Activated CD8-positive, alpha-beta T cell treated with anti-CD3 and anti-CD28 coated beads for 36 hours (primary cell): ENCODE results near the gene GCFC2. TPM values are rescaled to one million over a fixed set of nuclear protein-coding genes. Genes with fewer than 3 reads are reported as not detected.
"Not testable (repeated sequence)": the region's sequence is repeated elsewhere in the genome, so short reads cannot be mapped to it uniquely, and the experiment has no call there.

Source experiments
- ATAC-seq: fragments of 200-7000 bp; cut with Tn5 transposase; one replicate; pipeline ENCODE4 v1.10.0; 2021; ENCODE audit warnings: mild to moderate bottlenecking, moderate library complexity
- CTCF ChIA-PET: fragments of 350-600 bp; sonication (Branson Sonifier 250); formaldehyde crosslinking; loops from one replicate; lab custom pipeline; 2021; ENCODE audit warnings: antibody characterized with exemption; lab: Charles Lee
- POLR2A ChIA-PET: fragments of 350-600 bp; sonication (Branson Sonifier 250); formaldehyde crosslinking; loops from one replicate; lab custom pipeline; 2021; ENCODE audit warnings: antibody characterized with exemption; lab: Charles Lee
- DNase-seq: peaks from one replicate; pipeline ENCODE4 v3.0.0-alpha.2; 2020
- H3K27ac Mint-ChIP-seq: one replicate; pipeline ENCODE4 v1.8.0; 2021; ENCODE audit warnings: mild to moderate bottlenecking, mixed read lengths
- H3K27me3 Mint-ChIP-seq: one replicate; pipeline ENCODE4 v1.8.0; 2021; ENCODE audit warnings: mixed read lengths
- H3K36me3 Mint-ChIP-seq: one replicate; pipeline ENCODE4 v1.8.0; 2021; ENCODE audit warnings: low read depth, mixed read lengths
- H3K4me1 Mint-ChIP-seq: one replicate; pipeline ENCODE4 v1.8.0; 2021; ENCODE audit warnings: low read depth, mixed read lengths
- H3K4me3 Mint-ChIP-seq: one replicate; pipeline ENCODE4 v1.8.0; 2021; ENCODE audit warnings: mild to moderate bottlenecking, moderate library complexity, mixed read lengths
- H3K9me3 Mint-ChIP-seq: one replicate; pipeline ENCODE4 v1.8.0; 2021; ENCODE audit warnings: mixed read lengths
- intact Hi-C: fragments of 100-400 bp; cut with micrococcal nuclease; formaldehyde crosslinking; loops from one replicate; pipeline ENCODE4 v1.10.0; 2022
- total RNA-seq, 2 experiments: library from RNA; stranded (reverse); gene quantifications; one replicate each; pipeline ENCODE4 v1.2.3, GENCODE V29; 2021
- TF ChIP-seq, protein P1 (sequence below): fragments of 200-600 bp; IDR thresholded peaks from one replicate; pipeline ENCODE4 v1.8.0; 2022; ENCODE audit warnings: antibody characterized with exemption, mild to moderate bottlenecking

GCFC2 gene
- total RNA-seq, 2 experiments from 2014 or later = 29.8 to 36.1 TPM

DNA sequence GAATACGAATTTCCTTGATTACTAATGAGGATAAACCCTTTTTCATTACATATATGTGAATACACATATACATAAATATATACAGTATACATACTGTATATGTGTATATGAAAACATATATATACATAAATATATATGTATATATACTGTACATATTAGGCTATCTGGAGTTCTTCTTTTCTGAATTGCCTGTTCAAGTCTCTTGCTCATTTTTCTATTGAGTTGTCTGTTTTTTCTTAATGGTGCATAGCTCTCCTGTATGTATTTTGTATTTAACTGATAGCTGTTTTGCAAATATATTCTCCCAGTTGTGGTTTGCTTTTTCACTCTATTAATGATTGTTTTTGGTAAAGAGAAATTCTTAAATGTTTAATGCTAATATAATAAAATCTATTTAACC, 8.9 kb upstream of the GCFC2 start:
- DNase-seq (no peak), ATAC-seq (no peak)
- Mint-ChIP-seq H3K27me3 (peaks cover 16% of the 10 kb centered on the region), H3K9me3 (peaks cover 2% of the 10 kb centered on the region), H3K27ac (no peak overlapping the region), H3K4me1 (no peaks in the 10 kb centered on the region), H3K36me3 (peaks cover 2% of the 10 kb centered on the region), H3K4me3 (no peak overlapping the region)
- TF ChIP-seq, protein P1, sequence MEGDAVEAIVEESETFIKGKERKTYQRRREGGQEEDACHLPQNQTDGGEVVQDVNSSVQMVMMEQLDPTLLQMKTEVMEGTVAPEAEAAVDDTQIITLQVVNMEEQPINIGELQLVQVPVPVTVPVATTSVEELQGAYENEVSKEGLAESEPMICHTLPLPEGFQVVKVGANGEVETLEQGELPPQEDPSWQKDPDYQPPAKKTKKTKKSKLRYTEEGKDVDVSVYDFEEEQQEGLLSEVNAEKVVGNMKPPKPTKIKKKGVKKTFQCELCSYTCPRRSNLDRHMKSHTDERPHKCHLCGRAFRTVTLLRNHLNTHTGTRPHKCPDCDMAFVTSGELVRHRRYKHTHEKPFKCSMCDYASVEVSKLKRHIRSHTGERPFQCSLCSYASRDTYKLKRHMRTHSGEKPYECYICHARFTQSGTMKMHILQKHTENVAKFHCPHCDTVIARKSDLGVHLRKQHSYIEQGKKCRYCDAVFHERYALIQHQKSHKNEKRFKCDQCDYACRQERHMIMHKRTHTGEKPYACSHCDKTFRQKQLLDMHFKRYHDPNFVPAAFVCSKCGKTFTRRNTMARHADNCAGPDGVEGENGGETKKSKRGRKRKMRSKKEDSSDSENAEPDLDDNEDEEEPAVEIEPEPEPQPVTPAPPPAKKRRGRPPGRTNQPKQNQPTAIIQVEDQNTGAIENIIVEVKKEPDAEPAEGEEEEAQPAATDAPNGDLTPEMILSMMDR = no peak
- CTCF ChIA-PET = interaction anchor here (1.2 kb wide), 1 partner anchor 10 kb away, joined by 4 read pairs; no protein-coding TSS in a partner anchor
- POLR2A ChIA-PET = no interaction called here
- intact Hi-C loops = no loop called here

DNA sequence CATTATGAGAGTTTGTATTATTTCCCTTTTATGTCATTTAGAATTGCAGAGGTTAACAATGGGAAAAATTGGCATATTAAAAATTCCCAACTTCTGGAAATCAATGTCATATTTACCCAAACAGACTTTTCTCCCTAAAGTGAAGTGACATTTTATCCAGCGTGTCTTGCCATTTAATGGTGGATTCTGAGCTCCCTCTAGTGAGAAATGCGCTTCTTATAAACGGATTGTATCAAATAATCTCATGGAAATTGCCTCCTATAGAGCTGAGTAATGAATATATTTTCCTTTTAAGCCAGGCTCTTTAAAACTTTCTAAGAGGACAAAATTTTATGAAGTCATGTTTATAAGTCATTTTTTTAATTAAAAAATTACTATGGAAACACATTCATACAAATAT, 5.7 kb upstream of the GCFC2 start:
- peaks cover 9% of the 10 kb centered on the region for H3K36me3 Mint-ChIP-seq
- intact Hi-C loops = no loop called here
- H3K27me3 Mint-ChIP-seq = peaks cover 4% of the 10 kb centered on the region
- no peak overlapping the region for H3K4me3 Mint-ChIP-seq
- TF ChIP-seq, protein P1 = no peak
- POLR2A ChIA-PET = interaction anchor here (0.6 kb wide), 1 partner anchor 76 kb away, joined by 4 read pairs; no protein-coding TSS in a partner anchor
- H3K4me1 Mint-ChIP-seq = no peaks in the 10 kb centered on the region
- DNase-seq (no peak), ATAC-seq (no peak)
- no peak overlapping the region for H3K27ac Mint-ChIP-seq
- CTCF ChIA-PET = interaction anchor here (1.0 to 1.7 kb wide), 3 partner anchors 16 to 76 kb away, joined by 3 to 7 read pairs (median 3); no protein-coding TSS in a partner anchor
- peaks cover 3% of the 10 kb centered on the region for H3K9me3 Mint-ChIP-seq

DNA sequence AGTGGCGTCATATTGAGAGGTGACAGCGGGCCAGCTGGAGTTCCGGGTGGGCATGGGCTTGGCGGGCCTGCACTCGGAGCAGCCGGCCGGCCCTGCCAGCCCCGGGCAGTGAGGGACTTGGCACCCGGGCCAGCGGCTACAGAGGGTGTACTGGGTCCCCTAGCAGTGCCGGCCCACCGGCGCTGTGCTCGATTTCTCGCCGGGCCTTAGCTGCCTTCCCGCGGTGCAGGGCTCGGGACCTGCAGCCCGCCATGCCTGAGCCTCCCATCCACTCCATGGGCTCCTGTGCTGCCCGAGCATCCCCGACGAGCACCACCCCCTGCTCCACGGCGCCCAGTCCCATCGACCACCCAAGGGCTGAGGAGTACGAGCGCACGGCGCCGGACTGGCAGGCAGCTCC, 875 bp upstream of the GCFC2 start:
- ATAC-seq, DNase-seq, POLR2A ChIA-PET, H3K27me3 Mint-ChIP-seq, H3K9me3 Mint-ChIP-seq, intact Hi-C loops: not testable (repeated sequence)
- Mint-ChIP-seq H3K4me1 (peaks cover 24% of the 10 kb centered on the region), H3K36me3 (peaks cover 15% of the 10 kb centered on the region), H3K4me3 (peak overlapping the region; percentile 76), H3K27ac (peak overlapping the region; percentile 96)
- CTCF ChIA-PET = interaction anchor here (0.7 to 3.1 kb wide), 2 partner anchors 17 to 65 kb away, joined by 3 to 14 read pairs; partner anchors contain the start of gene MRPL19

DNA sequence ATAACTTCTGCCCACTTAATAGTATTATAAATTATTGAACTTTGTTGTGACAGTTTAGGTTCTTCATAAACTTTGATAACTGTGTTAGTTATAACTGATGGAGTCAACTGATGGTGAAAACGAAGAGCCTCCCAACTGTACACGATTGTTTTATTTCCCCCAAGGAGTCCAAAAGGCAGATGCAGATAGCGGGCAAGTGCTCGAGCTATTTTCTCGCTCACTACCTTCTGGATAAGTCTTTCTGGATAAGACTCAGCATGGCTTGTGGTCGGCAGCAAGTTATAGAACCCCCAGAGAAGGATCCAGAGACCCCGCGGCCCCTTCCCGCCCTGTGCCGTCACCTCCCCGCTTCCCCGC, 517 bp downstream of the GCFC2 start:
- peaks cover 28% of the 10 kb centered on the region for H3K4me1 Mint-ChIP-seq
- peaks cover 21% of the 10 kb centered on the region for H3K36me3 Mint-ChIP-seq
- H3K27me3 Mint-ChIP-seq = peaks cover under 1% of the 10 kb centered on the region
- ATAC-seq (peak; percentile 45), DNase-seq (no peak)
- ChIA-PET POLR2A (interaction anchor here (1.0 to 2.2 kb wide), 5 partner anchors 12 to 65 kb away, joined by 3 to 5 read pairs (median 3); no protein-coding TSS in a partner anchor), CTCF (interaction anchor here (0.8 to 3.1 kb wide), 3 partner anchors 33 to 69 kb away, joined by 3 to 14 read pairs (median 12); partner anchors contain the start of gene MRPL19)
- TF ChIP-seq, protein P1 = no peak
- peak overlapping the region; percentile 96 for H3K27ac Mint-ChIP-seq
- H3K9me3 Mint-ChIP-seq = peaks cover 2% of the 10 kb centered on the region
- H3K4me3 Mint-ChIP-seq = peak overlapping the region; percentile 76
- intact Hi-C loops = no loop called here

DNA sequence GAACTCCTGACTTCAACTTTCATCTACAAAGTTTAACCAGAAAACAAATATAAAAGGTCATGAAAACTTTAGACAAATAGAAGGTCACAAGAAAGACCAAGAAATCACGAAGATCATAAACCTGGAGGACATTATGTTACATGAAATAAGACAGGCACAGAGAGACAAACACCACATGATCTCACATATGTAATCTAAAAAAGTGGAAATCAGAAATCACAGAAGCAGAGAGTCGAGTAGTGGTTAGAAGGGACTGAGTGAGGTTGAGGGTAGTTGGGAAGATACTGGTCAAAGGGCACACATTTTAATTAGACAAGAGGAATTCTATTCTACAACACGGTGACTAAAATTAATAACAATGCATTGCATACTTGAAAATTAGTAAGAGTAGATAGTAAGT, 1.4 kb downstream of the GCFC2 start:
- ChIA-PET POLR2A (interaction anchor here (1.5 to 2.2 kb wide), 3 partner anchors 16 to 64 kb away, joined by 3 to 5 read pairs (median 5); no protein-coding TSS in a partner anchor), CTCF (interaction anchor here (2.7 to 3.1 kb wide), 2 partner anchors 62 to 68 kb away, joined by 12 to 14 read pairs; partner anchors contain the start of gene MRPL19)
- DNase-seq (no peak), ATAC-seq (no peak)
- TF ChIP-seq, protein P1 = no peak
- Mint-ChIP-seq H3K27ac (peak overlapping the region; percentile 67), H3K4me1 (peaks cover 28% of the 10 kb centered on the region), H3K4me3 (peak overlapping the region; percentile 76), H3K9me3 (peaks cover 2% of the 10 kb centered on the region), H3K27me3 (no peaks in the 10 kb centered on the region), H3K36me3 (peaks cover 30% of the 10 kb centered on the region)
- intact Hi-C loops = no loop called here
